Esophagus squamous epithelium (tissue), 5 donors: Measurements from ENCODE around the gene CLSTN1. TPM values are rescaled to one million over a fixed set of nuclear protein-coding genes. Genes with fewer than 3 reads are reported as not detected.

Experiments
- DNase-seq: peaks from one replicate; lab custom pipeline; 2025; lab: John Stamatoyannopoulos, UW
- H3K27ac ChIP-seq, 4 donors: fragments of 200-600 bp; sonication (generic); one replicate each; pipeline ENCODE4 v1.5.1; 2016 to 2019; ENCODE audit warnings: mild to moderate bottlenecking in 1 of 4
- H3K27me3 ChIP-seq, 4 donors: fragments of 200-600 bp; sonication (generic); 1 replicate in 3 of 4; 2 replicates in 1 of 4; pipeline versions ENCODE4 v1.5.1 to v1.6.0; 2017 to 2021; ENCODE audit warnings: antibody characterized with exemption in 1 of 4
- H3K36me3 ChIP-seq, 3 donors: fragments of 200-600 bp; sonication (generic); one replicate each; pipeline ENCODE4 v1.5.1; 2016 to 2019
- H3K4me1 ChIP-seq, 3 donors: fragments of 200-600 bp; sonication (generic); one replicate each; pipeline ENCODE4 v1.5.1; 2017 to 2019
- H3K4me3 ChIP-seq, 4 donors: fragments of 200-600 bp; sonication (generic); 1 replicate in 3 of 4; 2 replicates in 1 of 4; pipeline ENCODE4 v1.5.1; 2016 to 2019; ENCODE audit warnings: mild to moderate bottlenecking in 2 of 4, moderate library complexity in 1 of 4
- H3K9me3 ChIP-seq, 3 donors: fragments of 200-600 bp; sonication (generic); one replicate each; pipeline ENCODE4 v1.5.1; 2016 to 2019
- CTCF ChIP-seq, 6 experiments: fragments of 450-650 bp in 4 of 6; fragments of 200-600 bp in 2 of 6; sonication (generic) in 2 of 6; IDR thresholded peaks; one replicate each; pipeline ENCODE4 v1.5.1; 2016 to 2019; ENCODE audit warnings: antibody characterized with exemption in 6 of 6, mild to moderate bottlenecking in 4 of 6, moderate library complexity in 4 of 6
- POLR2A ChIP-seq, 4 donors: fragments of 450-650 bp; IDR thresholded peaks; one replicate each; pipeline ENCODE4 v1.6.1; 2017; ENCODE audit warnings: antibody characterized with exemption in 4 of 4, mild to moderate bottlenecking in 4 of 4, moderate library complexity in 3 of 4
- WGBS, 2 donors: methylation state at CpG; one replicate each; pipeline ENCODE4 v1.1.5; 2018; 5-methylcytosine and 5-hydroxymethylcytosine counted together
- intact Hi-C: fragments of 100-400 bp; cut with DNase I; formaldehyde crosslinking; loops from one replicate; pipeline ENCODE4 v1.15.0; 2022
- total RNA-seq, 4 donors: library from RNA; depleted of rRNA; stranded (reverse); fragments of >200 nt; gene quantifications; one replicate each; pipeline ENCODE4 v1.1.0, GENCODE V29; 2016
- donor health status: DM: yes; HTN: yes; CAD: no.

Gene CLSTN1
- total RNA-seq, 4 donors from 2014 or later: 57.3 to 68.4 (median 65.3) TPM

GRCh38 chr1:9721606-9722377 is 102.0 kb downstream of the CLSTN1 start:
- intact Hi-C loops: no loop called here
- Histone ChIP-seq H3K4me1 (peaks cover 6 to 47% (median 14%) of the 10 kb centered on the region in 3 donors), H3K4me3 (no peak overlapping the region), H3K36me3 (peaks cover 20 to 89% (median 27%) of the 10 kb centered on the region in 3 donors), H3K27me3 (no peaks in the 10 kb centered on the region), H3K27ac (peak overlapping the region in 1 of 4 donors; percentile 17), H3K9me3 (peaks cover 0 to 15% (median 10%) of the 10 kb centered on the region in 3 donors)
- TF ChIP-seq POLR2A (IDR thresholded peaks at IDR 0.05) (no peak), CTCF (IDR thresholded peaks at IDR 0.05) (peak; percentile 46 to 65 (median 56))
- 65 to 75% methylated on average over 2 to 4 of the region's 29 CpGs for WGBS, 2 donors
- DNase-seq: no peak

GRCh38 chr1:9720785-9721605 is 102.8 kb downstream of the CLSTN1 start:
- TF ChIP-seq POLR2A (IDR thresholded peaks at IDR 0.05) (no peak), CTCF (IDR thresholded peaks at IDR 0.05) (no peak)
- Histone ChIP-seq H3K27me3 (no peaks in the 10 kb centered on the region), H3K4me1 (peaks cover 6 to 51% (median 14%) of the 10 kb centered on the region in 3 donors), H3K9me3 (peaks cover 0 to 15% (median 10%) of the 10 kb centered on the region in 3 donors), H3K4me3 (no peak overlapping the region), H3K36me3 (peaks cover 21 to 89% (median 24%) of the 10 kb centered on the region in 3 donors), H3K27ac (peak overlapping the region in 1 of 4 donors; percentile 17)
- 73 to 95% methylated on average over 8 to 11 of the region's 34 CpGs for WGBS, 2 donors
- DNase-seq: no peak
- intact Hi-C loops: no loop called here

GRCh38 chr1:9719978-9720722 is 103.6 kb downstream of the CLSTN1 start:
- Histone ChIP-seq H3K9me3 (peaks cover 0 to 15% (median 10%) of the 10 kb centered on the region in 3 donors), H3K36me3 (peaks cover 24 to 89% (median 27%) of the 10 kb centered on the region in 3 donors), H3K27ac (no peak overlapping the region), H3K4me3 (no peak overlapping the region), H3K27me3 (no peaks in the 10 kb centered on the region), H3K4me1 (peaks cover 6 to 51% (median 14%) of the 10 kb centered on the region in 3 donors)
- DNase-seq: no peak
- intact Hi-C loops: no loop called here
- 39 to 60% methylated on average over 1 to 2 of the region's 36 CpGs for WGBS, 2 donors
- no peak for TF ChIP-seq POLR2A (IDR thresholded peaks at IDR 0.05)
- no peak for TF ChIP-seq CTCF (IDR thresholded peaks at IDR 0.05)

GRCh38 chr1:9718006-9718680 is 105.6 kb downstream of the CLSTN1 start:
- TF ChIP-seq POLR2A (IDR thresholded peaks at IDR 0.05) (no peak), CTCF (IDR thresholded peaks at IDR 0.05) (no peak)
- 85 to 100% methylated on average over 1 to 10 of the region's 10 CpGs for WGBS, 2 donors
- H3K4me1 ChIP-seq: peaks cover 6 to 55% (median 14%) of the 10 kb centered on the region in 3 donors
- peak overlapping the region in 1 of 4 donors; percentile 55 for H3K4me3 ChIP-seq
- intact Hi-C loops: no loop called here
- peaks cover 18 to 87% (median 19%) of the 10 kb centered on the region in 3 donors for H3K36me3 ChIP-seq
- peaks cover 0 to 6% (median 4%) of the 10 kb centered on the region in 3 donors for H3K9me3 ChIP-seq
- H3K27me3 ChIP-seq: no peaks in the 10 kb centered on the region
- no peak for DNase-seq
- peak overlapping the region in 3 of 4 donors; percentile 19 to 76 (median 74) for H3K27ac ChIP-seq
